ENCODE results near the gene TAS2R41.

The TAS2R41 gene

GRCh38 chr7:143477501-143478150 lies at the start of gene TAS2R41:
TSS of gene TAS2R41 (plus strand) at chr7:143477873. CDS start at chr7:143477873, 0 bp downstream.
- no peak for DNase-seq (ENCODE audit: low read depth, low spot score)

GRCh38 chr7:143429770-143430698 lies 47.6 kb upstream of the TAS2R41 start:
- DNase-seq (ENCODE audit: low read depth, low spot score) = no peak

GRCh38 chr7:143431109-143431508 lies 46.6 kb upstream of the TAS2R41 start:
- DNase-seq (ENCODE audit: low read depth, low spot score) = no peak

- DNase-seq (ENCODE audit: low read depth, low spot score) = no peak
Measured at GRCh38 chr7:143433759-143434158, 43.9 kb upstream of the TAS2R41 start.

- no peak for DNase-seq (ENCODE audit: low read depth, low spot score)
Measured at GRCh38 chr7:143434660-143435059, 43.0 kb upstream of the TAS2R41 start.

GRCh38 chr7:143435266-143435665 lies 42.4 kb upstream of the TAS2R41 start:
- no peak for DNase-seq (ENCODE audit: low read depth, low spot score)

- DNase-seq (ENCODE audit: low read depth, low spot score) = no peak
Measured at GRCh38 chr7:143436325-143436946, 41.2 kb upstream of the TAS2R41 start.

- DNase-seq (ENCODE audit: low read depth, low spot score) = no peak
Measured at GRCh38 chr7:143437578-143437977, 40.1 kb upstream of the TAS2R41 start.

GRCh38 chr7:143439866-143440265 lies 37.8 kb upstream of the TAS2R41 start:
- DNase-seq (ENCODE audit: low read depth, low spot score) = no peak

GRCh38 chr7:143443153-143443552 lies 34.5 kb upstream of the TAS2R41 start, which contains the start of gene TAS2R60:
TSS of gene TAS2R60 (plus strand) at chr7:143443453. CDS start at chr7:143443453, 0 bp downstream.
- DNase-seq (ENCODE audit: low read depth, low spot score) = no peak

GRCh38 chr7:143444063-143444782 lies 33.5 kb upstream of the TAS2R41 start:
- no peak for DNase-seq (ENCODE audit: low read depth, low spot score)

- no peak for DNase-seq (ENCODE audit: low read depth, low spot score)
Measured at GRCh38 chr7:143444785-143445184, 32.9 kb upstream of the TAS2R41 start.

GRCh38 chr7:143447466-143447865 lies 30.2 kb upstream of the TAS2R41 start:
- no peak for DNase-seq (ENCODE audit: low read depth, low spot score)

GRCh38 chr7:143448429-143448828 lies 29.2 kb upstream of the TAS2R41 start:
- DNase-seq (ENCODE audit: low read depth, low spot score) = no peak

- DNase-seq (ENCODE audit: low read depth, low spot score) = no peak
Measured at GRCh38 chr7:143449793-143450192, 27.9 kb upstream of the TAS2R41 start.

GRCh38 chr7:143451122-143451521 lies 26.6 kb upstream of the TAS2R41 start:
- no peak for DNase-seq (ENCODE audit: low read depth, low spot score)

GRCh38 chr7:143451746-143452145 lies 25.9 kb upstream of the TAS2R41 start:
- DNase-seq (ENCODE audit: low read depth, low spot score) = no peak

GRCh38 chr7:143452495-143452894 lies 25.2 kb upstream of the TAS2R41 start:
- DNase-seq (ENCODE audit: low read depth, low spot score) = no peak

GRCh38 chr7:143454091-143454680 lies 23.5 kb upstream of the TAS2R41 start:
- DNase-seq (ENCODE audit: low read depth, low spot score) = no peak

- no peak for DNase-seq (ENCODE audit: low read depth, low spot score)
Measured at GRCh38 chr7:143455491-143455890, 22.2 kb upstream of the TAS2R41 start.

GRCh38 chr7:143455942-143456341 lies 21.7 kb upstream of the TAS2R41 start:
- no peak for DNase-seq (ENCODE audit: low read depth, low spot score)
